ENCODE measurements around the gene PRSS50. TPM values are rescaled to one million over a fixed set of nuclear protein-coding genes. Genes with fewer than 3 reads are reported as not detected.

The PRSS50 gene
- polyA plus RNA-seq, 1 experiment = not detected

GRCh38 chr3:46701181-46701939 lies 16.3 kb downstream of the PRSS50 start, which contains the start of gene TMIE:
Gene TMIE (plus strand): TSS chr3:46701392. CDS start chr3:46701488, 96 bp downstream.
- peaks cover 33% of the 10 kb centered on the region for H3K27me3 ChIP-seq (ENCODE audit: control insufficient read depth, insufficient read depth, low read length)
- H3K9me3 ChIP-seq (ENCODE audit: control insufficient read depth, insufficient read depth, low read length) = no peaks in the 10 kb centered on the region
- TF ChIP-seq CTCF (IDR thresholded peaks at IDR 0.05; ENCODE audit: low read depth, low read length) = no peak
- DNase-seq (ENCODE audit: low read depth, low spot score) = no peak
- ChIA-PET CTCF (interaction anchor here (1.1 kb wide), 1 partner anchor 234 kb away, joined by 3 read pairs; no protein-coding TSS in a partner anchor), POLR2A (no interaction called here)
- peak within 1 kb of the TSS; percentile 31; the same call in 1 of the 2 replicates for H3K4me3 ChIP-seq (ENCODE audit: low read depth, low read length)
- no peak within 1 kb of the TSS for H3K27ac ChIP-seq (ENCODE audit: low read depth, low read length)

- ChIA-PET CTCF (no interaction called here), POLR2A (no interaction called here)
- Histone ChIP-seq H3K9me3 (ENCODE audit: control insufficient read depth, insufficient read depth, low read length) (no peaks in the 10 kb centered on the region), H3K27me3 (ENCODE audit: control insufficient read depth, insufficient read depth, low read length) (peaks cover 31% of the 10 kb centered on the region), H3K27ac (ENCODE audit: low read depth, low read length) (no peak overlapping the region), H3K4me3 (ENCODE audit: low read depth, low read length) (no peak overlapping the region)
- DNase-seq (ENCODE audit: low read depth, low spot score) = no peak
- no peak for TF ChIP-seq CTCF (IDR thresholded peaks at IDR 0.05; ENCODE audit: low read depth, low read length)
Measured at GRCh38 chr3:46700772-46701171, 16.9 kb downstream of the PRSS50 start.

- no peak for DNase-seq (ENCODE audit: low read depth, low spot score)
- no peak for TF ChIP-seq CTCF (IDR thresholded peaks at IDR 0.05; ENCODE audit: low read depth, low read length)
- no peak overlapping the region for H3K27ac ChIP-seq (ENCODE audit: low read depth, low read length)
- H3K9me3 ChIP-seq (ENCODE audit: control insufficient read depth, insufficient read depth, low read length) = no peaks in the 10 kb centered on the region
- no peak overlapping the region for H3K4me3 ChIP-seq (ENCODE audit: low read depth, low read length)
- CTCF ChIA-PET = interaction anchor here (1.3 to 2.0 kb wide), 3 partner anchors 196 to 210 kb away, joined by 5 to 14 read pairs (median 6); no protein-coding TSS in a partner anchor
- POLR2A ChIA-PET = no interaction called here
- peaks cover 31% of the 10 kb centered on the region for H3K27me3 ChIP-seq (ENCODE audit: control insufficient read depth, insufficient read depth, low read length)
Measured at GRCh38 chr3:46699676-46700523, 17.8 kb downstream of the PRSS50 start.

- peaks cover 31% of the 10 kb centered on the region for H3K27me3 ChIP-seq (ENCODE audit: control insufficient read depth, insufficient read depth, low read length)
- DNase-seq (ENCODE audit: low read depth, low spot score) = no peak
- no peak overlapping the region for H3K27ac ChIP-seq (ENCODE audit: low read depth, low read length)
- CTCF ChIA-PET = interaction anchor here (0.7 to 2.8 kb wide), 6 partner anchors 10 to 258 kb away, joined by 3 to 15 read pairs (median 3); no protein-coding TSS in a partner anchor
- TF ChIP-seq CTCF (IDR thresholded peaks at IDR 0.05; ENCODE audit: low read depth, low read length) = no peak
- POLR2A ChIA-PET = no interaction called here
- no peak overlapping the region for H3K4me3 ChIP-seq (ENCODE audit: low read depth, low read length)
- H3K9me3 ChIP-seq (ENCODE audit: control insufficient read depth, insufficient read depth, low read length) = no peaks in the 10 kb centered on the region
Measured at GRCh38 chr3:46695962-46696894, 21.4 kb downstream of the PRSS50 start.

Data from AG04450 (cell line).